ENCODE data around the gene RABL2B.

Gene RABL2B

DNA sequence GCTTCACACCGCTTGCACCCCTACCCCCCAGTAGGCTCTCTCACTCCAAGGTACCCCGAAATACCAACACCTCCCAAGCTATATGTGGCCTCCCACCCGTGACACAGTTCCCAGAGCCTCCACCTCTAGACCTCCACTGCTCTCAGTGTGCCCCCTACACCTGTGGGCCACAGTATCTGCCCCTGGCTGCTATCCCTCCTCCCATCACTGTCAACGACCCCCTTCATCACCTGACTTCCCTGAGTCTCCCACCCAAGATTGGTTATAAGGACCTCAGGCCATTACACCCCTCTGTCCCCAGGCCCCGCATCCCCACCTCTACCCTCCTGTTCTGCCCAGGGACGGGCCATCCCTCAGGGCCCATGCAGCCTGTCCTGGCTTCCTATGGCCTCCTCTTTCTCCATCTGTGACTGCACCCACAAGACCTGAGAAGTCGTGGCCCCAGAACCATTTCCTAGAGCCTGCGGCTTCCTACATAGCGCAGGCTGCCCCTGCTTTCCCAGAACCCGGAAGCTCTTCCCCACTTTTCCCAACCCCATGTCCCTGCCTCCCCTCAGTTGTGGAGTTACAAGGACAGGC lies 44.7 kb downstream of the RABL2B start:
- DNase-seq (ENCODE audit: low spot score), result no peak

DNA sequence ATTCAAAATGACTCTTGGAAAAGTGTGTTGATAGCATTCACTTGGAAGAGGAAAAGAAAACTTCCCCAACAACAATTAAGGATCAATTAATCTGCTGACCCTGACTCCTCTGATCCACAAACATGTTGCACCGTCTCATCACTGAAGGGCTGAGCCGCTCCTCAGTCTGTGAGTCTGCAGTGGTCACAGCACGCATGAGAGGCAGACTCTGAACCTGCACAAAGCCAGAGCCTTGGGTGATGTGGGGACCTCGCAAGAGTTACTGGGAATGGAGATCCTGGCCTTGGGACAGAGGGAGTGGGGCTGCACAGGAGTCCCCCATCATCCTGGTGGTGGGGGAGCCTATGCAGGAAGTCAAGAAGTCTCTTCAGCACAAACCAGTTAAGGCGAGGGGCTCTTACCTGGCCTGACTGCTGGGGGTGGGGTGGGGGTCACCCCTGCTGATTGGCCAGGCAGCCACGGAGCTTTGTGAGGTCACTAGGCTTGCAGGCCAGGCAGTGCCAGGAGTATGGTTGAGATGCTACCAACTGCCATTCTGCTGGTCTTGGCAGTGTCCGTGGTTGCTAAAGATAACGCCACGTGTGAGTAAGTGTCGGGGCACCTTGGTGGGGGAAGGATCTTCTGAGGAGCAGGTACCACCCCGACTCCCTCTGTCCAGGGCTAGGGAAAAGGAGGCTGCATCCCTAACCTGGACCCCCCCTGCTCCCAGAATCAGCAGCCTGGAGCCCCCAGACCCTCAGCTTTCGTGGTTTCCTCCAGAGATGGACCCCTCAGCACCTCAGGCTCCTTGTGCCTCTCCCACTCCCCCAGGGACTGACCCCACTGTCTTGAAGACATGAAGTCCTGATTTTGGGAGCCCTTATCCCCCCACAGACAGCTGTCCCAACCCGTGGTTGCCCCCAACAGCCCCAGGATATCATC lies 45.4 kb downstream of the RABL2B start, which contains the start of gene ACR:
Gene ACR, plus strand, starts transcription at position 477 of the 921 bp plus-strand sequence. Its CDS starts 32 bp downstream, at position 509.
- no peak for DNase-seq (ENCODE audit: low spot score)

DNA sequence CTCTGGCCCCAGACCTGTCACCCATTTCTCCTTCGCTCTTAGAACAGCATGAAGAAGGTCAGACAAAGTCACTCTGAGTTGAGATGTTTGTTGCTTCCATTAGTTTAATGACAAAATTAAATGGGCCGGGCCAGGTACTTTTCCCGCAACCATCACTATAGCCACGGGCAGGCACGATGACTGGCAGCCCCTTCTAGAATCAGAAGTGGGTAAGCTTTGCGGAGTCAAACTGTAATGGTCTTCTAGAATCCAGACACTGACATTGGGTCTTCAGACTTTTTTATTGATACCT lies 47.8 kb downstream of the RABL2B start:
- no peak for DNase-seq (ENCODE audit: low spot score)

DNA sequence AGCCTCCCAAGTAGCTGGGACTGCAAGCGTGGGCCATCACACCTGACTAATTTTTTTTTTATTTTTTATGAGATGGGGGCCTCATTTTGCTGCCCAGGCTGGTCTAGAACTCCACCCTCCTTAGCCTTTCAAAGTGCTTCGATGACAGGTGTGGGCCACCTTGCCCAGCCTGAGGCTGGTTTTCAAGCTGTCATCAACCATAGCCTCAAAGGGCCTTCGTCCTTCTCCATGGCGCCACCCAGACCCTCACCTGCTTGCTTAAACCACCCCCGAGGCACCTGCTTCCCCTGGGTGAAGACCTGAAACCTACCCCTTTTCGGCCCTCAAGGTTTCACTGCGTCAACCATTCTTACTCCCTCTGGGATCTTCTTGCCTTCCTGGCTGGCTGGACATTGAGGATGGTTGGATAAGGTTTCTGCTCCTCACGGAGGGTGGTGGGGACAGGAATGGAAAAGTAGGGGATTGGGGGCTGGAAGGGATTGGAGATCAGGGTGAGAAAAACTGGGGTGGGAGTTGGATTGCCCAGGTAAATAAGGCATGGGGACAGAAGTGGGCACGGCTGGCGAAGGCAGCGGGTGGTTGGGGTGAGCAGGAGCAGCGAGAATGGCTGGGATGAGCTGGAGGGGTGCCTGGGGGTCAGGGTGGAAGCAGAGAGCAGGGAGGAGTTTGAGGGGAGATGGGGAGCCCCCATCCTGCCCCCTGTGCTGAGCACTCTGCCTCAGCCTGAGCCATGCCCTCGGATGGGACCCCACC lies 48.3 kb downstream of the RABL2B start:
- DNase-seq (ENCODE audit: low spot score), result no peak

DNA sequence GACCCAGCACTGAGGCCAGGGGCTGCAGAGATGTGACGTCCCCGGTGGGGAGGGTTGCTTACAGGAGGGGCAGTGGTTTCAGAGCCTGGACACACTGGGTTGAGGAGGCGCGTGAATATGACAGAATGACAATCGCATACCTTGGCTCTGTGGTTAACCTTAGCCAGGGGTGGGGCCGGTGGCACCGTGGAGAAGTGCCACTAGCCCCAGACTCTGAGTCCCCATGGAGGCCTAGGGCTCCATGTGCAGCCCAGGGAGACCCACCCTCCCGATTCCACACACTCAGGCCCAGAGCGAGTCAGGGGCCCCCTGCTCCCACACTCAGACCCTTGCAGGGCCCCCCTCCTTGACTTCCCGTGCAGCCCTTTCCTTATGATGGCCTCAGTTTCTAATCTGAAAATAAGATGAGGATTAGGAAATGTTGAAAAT lies 49.1 kb downstream of the RABL2B start:
- no peak for DNase-seq (ENCODE audit: low spot score)

DNA sequence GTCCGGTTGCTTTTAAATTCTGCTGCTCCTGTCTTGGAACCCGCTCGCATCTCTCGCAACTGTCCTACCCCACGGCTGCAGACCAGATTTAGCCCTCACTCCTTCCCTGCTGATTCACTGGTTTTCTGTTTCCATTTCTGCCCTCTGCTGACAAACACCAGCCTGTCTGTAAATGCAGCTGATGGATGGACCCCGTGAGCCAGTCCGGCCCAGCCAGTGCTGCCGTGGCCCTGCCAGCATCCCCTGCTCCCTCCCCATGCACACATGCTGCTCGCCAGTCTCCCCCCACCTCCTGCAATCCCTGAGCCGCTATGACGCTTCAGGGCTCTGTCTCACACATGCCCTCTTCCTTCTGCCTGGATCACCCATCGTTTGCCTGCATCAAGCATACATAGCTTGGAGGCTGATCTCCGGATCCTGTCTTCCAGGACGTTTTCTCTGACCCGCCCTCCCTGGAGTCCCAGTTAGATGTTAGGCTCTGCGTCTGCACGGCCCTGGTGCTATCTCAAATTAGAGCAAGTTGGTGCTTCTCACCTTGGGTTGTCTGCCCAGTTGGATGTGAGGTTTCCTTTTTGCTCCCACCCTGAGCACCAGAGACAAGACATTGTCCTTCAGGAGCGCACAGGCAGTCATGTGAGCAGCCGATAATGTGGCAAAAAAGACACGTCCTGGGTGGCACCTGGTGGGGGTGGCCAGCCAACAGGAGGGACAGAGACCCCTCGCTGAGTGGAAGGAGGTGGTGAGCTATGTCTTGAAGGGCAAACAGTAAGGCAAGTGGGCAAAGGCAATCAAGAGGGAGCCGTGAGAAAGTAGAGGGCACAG lies 49.7 kb downstream of the RABL2B start:
- peak; percentile 73 for DNase-seq (ENCODE audit: low spot score)

DNA sequence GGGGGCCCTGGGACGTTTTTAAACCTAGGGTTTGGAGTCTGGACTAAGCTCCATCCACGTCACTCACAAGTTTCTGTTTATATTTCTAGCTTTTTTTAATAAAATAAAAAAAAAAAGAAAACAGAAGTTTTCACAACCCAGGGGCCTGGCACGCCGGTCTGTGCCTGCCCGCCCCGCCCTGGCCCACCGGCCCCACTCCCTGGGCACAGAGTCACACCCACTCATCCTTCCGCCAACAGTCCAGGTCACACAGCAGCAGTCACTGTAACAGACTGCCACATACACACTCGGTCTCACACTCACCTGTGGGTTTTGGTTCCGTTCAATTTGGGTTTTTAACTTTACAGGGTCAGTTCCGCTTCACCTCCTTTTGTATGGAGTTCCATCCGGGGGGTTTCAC lies 50.8 kb downstream of the RABL2B start:
- DNase-seq (ENCODE audit: low spot score), result no peak

DNA sequence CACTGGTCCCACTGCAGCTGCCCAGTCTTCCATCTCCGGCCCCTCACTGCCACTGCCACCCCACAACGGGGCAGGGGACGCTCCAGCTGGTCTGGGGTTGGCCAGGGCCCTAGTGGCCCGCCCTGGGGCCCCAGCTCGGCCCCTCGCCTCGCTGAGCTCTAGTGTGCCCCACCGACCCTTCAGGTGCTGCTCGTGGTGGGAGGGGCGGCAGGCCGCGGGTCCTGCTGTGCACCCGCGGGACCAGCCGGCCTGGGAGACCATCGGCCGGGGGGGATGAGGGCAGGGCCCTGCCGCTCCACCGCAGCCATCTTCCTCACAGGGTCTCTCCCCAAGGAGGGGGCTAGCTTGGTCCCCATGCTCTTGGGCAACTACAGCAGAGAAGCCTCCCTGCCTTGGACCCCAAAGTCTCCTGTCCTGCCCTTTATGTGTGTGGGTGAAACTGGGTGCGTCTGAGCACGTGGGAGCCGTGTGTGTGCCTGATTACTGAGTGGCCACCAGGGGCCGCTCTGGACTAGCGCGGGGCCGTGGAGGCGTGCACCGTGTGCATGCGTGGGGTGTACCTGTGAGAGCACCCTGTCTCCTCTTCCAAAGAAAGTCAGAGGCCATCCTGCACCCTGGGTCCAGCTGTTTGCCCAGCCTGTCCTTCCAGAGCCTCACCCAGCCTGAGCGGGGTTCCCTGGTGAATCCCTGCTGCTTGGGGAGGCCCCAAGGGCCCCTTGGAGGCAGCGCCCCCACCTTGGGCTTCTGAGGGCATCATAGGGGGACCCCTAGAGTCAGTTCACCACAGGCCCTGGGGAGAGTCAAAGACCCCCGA lies 51.4 kb downstream of the RABL2B start:
- DNase-seq (ENCODE audit: low spot score), result peak; percentile 77

DNA sequence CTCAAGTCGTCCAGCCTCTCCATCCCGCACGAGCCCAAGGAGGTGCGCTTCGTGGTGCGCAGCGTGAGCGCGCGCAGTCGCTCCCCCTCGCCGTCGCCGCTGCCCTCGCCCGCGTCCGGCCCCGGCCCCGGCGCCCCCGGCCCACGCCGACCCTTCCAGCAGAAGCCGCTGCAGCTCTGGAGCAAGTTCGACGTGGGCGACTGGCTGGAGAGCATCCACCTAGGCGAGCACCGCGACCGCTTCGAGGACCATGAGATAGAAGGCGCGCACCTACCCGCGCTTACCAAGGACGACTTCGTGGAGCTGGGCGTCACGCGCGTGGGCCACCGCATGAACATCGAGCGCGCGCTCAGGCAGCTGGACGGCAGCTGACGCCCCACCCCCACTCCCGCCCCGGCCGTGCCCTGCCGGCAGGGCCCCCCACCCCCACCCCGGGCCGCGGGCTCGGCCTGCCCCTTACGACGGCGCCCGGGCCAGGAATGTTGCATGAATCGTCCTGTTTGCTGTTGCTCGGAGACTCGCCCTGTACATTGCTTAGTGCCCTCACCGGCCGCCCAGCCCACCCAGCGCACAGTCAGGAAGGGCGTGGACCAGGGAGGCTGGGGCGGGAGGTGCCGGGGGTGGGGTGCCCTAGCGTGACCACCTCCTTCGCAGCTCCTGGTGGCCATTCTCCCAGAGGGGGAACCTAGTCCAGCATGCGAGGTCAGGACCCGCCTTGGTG lies 52.3 kb downstream of the RABL2B start:
- DNase-seq (ENCODE audit: low spot score), result peak; percentile 50

DNA sequence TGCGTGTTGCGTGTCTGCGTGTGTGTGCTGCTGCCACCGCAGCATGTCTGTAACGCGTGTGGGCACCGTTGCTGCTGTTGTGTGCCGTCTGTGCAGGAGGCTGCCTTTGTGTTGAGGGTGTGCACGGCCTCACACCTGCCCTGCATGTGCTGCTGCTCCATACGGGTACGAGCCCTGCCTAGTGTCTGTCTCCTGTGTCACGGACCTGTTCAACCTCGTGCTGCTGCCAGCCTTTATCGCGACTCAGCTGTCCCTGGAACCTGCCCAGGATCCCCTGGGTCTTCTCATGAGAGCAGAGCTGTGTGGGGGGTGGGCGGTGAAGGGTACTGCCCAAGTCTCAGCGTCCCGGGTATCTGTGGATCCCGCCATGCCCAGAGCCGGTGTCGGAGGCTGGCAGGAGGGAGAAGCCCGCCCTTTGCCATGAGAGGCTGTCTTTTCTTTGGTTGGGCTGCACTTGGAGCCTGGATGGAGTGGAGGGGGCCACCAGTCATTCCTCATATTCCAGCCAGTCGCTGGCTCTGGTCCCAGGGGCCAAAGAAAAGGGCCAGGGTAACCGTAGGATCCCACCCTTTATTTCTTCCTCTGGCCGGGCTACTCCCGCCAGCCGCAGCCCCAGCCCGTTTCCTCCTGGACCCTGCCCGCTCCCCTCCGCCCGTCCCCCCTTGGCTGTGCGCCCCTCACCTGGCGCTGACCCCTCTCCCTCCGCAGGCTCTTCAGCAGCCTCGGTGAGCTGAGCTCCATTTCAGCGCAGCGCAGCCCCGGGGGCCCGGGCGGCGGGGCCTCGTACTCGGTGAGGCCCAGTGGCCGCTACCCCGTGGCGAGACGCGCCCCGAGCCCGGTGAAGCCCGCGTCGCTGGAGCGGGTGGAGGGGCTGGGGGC lies 53.2 kb downstream of the RABL2B start:
- DNase-seq (ENCODE audit: low spot score), result no peak

DNA sequence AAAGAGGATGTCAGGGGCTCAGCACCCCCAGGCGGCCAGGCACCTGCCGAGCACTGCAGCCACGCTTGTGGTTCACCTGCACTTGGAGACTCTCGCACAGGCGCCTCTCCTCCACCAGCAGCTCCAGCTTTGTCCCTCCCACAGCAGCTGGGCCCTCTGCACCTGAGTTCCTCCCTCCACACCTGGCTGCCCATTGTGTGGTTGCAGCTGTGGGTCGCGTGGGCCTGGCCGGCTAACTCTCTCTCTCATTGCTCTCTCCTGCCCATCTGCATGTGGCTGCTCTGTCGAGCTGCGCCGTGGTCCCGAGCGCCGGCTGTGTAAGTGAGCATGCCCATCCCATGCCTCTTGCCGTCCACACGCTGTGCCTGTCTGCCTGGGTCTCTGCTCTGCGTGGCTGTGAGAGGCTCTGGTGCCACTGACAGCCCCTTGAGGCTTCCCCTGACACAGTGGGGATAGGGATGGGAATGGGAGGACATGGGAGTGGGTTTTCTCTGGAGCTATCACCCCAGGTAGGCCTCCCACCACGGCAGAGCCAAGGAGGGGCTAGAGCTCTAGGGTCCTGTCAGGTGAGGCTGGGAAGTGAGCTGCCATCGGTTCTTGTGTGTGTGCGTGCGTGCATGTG lies 53.9 kb downstream of the RABL2B start:
- no peak for DNase-seq (ENCODE audit: low spot score)

DNA sequence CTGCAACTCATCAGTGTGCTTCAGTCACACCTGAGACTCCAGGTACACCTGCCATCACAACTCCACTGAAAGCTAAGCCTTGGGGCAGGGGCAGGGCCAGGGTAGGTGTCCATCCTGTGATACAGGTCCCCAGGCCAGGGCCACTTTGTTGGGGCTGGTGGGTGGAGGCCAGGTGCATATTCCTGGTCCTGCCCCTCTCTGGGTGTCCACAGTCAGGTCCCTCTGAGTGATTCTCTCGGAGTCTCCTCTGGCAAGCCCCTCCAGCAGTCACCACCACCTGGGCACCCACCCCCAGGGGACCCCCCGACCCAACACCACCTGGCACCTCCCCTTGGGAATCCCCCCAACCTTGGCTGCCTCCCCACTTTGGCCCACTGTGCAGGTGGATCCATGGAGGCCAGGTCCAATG lies 54.9 kb downstream of the RABL2B start:
- DNase-seq (ENCODE audit: low spot score), result no peak

DNA sequence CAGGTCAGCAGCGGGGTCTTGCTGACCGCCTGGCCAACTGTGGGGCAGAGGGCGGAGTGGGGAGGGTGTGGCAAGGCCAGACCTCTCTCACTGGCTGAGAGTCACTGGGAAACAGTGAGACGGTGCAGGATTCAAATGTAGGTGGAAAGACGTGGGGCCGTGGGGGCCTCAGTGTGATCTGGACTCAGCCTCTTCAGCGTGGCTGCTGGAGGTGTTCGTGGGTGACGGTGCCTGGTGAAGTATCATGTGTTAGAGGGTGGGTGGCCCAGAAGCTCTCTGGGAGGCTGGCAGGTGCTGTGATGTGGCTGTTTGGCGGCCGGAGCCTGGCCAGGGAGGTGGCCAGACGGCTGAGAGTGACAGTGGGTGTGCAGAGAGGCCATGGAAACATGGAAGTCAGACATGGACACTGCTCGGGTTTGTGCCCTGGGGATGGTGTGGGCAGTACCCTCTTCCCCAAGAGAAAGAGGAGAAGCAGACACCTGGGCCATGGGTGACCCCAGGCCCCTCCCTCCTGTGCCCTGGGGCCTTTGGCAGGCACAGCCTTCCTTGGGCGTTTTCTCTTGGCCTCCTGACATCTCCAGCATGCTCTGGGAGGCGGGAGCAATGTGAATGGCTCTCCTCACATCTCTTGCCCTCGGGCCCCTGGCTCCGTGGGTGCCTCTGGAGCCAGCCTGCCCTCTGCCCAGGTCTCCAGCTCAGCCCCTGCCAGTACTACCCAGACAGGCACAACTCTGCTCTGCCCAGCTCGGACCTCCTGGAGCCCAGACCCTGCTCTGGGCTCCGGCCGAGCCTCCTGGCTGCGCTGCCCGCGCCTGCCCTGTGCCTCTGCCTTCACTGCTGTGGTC lies 55.5 kb downstream of the RABL2B start:
- DNase-seq (ENCODE audit: low spot score), result no peak

DNA sequence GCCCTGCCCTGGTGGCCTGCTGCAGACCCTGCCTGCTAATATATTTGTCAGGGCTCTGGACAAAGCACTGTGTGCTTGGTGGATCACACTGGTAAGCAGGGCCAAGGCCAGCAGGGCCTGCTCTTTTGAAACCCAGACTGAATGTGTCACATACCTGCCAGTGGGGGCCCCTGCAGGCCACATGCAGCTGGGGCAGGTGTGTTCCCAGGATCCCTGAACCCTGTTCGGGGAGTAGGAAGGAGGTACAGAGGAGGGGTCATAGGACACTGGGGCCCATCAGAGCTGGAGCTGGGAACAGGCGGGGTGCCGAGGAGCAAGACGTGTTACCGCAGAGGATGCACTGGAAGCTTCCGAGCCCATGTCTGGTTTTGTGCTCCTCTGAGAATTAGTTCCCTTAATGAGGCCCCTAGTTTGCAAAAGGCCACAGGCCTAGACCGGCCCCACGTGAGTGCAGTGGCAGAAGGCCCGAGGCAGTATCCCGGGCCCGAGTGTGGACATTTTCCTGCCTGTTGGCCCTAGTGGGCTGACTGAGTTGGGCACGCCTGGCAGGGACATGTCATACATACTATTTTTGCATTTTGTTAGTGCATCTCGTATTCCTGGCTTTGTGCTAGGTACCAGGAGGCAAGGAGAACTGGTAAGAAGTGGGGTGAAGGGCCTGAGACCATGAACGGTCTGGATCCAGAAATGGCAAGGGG lies 56.6 kb downstream of the RABL2B start:
- no peak for DNase-seq (ENCODE audit: low spot score)

DNA sequence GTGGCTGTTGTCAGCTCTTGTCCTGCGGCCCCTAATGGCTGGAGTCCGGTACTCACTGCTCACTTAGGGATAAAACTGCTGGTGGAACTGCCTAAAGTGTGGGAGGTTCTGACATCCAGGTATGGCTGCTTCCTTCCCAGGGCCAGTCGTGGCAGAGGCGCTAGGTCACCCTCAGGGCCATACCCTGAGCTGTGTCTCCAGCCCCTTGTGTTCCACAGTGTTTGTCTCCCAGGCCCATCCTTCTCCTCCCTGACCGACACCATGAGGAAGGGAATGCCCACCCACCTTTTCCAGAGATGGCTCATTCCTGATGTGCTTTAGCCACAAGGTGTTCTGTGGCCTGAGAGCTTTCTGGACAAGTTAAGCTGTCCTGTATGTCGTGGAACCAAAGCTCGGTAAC lies 57.8 kb downstream of the RABL2B start:
- no peak for DNase-seq (ENCODE audit: low spot score)

DNA sequence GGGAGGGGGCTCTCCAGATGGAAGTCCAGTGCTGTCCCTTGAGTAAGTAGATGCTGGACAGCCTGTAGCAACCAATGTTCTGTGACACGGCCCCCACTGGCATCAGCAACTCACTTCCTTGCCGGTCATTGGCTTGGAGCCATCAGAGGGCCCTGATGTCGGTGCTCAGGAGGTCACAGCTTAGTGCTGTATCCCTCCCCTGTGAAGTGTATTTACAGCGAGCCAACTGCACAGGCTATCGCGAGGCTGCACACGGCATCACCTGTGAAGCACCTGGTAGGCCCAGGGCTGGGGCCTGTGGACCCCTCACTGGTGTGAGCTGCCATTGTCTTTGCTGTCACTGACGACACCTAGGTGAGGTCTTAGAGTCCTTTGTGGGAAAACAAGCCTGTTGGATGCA lies 58.8 kb downstream of the RABL2B start:
- no peak for DNase-seq (ENCODE audit: low spot score)

DNA sequence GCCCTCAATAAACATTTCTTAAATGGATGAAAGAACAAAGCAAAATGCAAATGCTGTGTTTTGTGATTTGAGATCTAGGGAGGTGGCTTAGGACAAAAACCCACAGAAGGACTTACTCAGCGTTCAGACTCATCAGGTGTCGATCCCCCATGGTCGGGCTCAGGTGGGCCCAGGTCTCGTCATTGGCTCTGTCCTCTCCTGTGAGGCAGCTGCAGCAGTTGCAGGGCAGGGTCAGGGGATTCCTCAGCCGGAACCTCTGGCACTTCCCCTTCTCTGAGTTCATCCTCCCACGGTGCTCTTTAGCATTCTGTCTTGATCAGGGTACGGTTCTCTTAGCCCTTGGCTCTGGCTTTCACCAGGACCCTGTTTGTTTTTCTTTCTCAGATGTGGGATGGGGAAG lies 59.4 kb downstream of the RABL2B start:
- DNase-seq (ENCODE audit: low spot score), result no peak
